ENCODE results near the gene MAZ.
"Not testable (repeated sequence)": the region's sequence is repeated elsewhere in the genome, so short reads cannot be mapped to it uniquely, and the experiment has no call there.

The MAZ gene

DNA sequence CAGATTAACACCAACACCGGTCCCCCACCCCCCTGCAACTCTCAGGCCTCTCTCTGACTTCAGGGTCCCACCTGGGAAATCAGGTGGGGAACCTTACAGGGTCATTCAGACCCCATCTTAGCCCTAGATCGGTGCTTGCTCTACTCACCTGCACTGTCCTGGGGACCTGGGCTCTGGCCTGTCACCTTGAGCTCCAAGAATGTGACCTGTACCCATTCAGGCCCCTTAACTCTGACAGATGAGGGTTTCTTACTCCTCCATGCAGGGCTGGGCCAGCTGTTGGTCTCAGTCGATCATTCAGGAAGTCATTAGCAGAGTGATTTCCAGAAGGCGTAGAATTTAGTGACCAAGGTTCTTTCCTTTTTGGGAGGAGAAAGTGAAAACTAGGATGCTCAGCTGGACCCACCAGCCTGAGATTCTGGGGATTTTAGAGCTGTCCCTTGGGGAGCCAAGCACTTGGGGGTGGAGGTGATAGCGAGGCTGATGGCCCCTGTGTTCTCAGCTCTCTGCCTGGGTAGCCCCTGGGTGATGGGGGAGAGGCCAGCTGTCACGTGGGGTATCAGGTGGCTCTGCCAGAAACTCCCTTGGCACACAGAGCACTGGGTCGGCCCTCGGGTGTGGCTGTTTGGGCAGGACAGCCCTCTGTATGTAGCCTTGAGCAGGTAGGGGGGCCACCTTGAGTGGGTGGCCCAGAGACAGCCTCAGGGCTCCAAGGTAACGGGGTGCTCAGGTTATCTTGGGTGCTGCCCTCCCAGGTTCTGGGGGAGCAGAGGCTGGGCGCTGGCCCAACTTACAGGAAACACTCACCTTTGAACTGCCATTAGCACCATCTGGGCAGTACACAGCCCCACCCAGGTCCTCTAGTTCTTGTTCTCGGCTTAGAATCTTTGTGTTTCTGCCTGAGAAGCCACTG is 14.7 kb downstream of the MAZ start:
- in situ Hi-C loops (cut with MboI; ENCODE audit: low sequenced_read_pairs): no loop called here

DNA sequence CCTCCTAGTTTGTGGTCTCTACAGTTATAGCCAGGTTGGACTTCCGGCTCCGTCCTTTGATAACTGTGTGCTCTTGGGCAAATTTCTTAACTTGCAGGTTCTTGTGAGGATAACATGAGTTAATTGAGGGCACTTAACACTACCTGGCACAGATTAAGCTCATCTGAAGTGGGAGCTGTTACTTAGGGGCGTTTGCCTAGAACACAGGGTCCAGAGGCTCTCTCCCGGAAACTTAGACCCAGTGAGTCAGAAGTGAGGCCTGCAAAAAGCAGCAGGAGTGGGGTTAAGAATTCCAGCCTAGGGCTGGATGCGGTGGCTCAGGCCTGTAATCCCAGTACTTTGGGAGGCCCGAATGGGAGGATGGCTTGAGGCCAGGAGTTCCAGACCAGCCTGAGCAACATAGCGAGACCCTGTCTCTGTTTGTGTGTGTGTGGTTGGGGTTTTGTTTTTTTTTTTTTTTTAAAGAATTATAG is 15.3 kb downstream of the MAZ start:
- in situ Hi-C loops (cut with MboI; ENCODE audit: low sequenced_read_pairs): no loop called here

DNA sequence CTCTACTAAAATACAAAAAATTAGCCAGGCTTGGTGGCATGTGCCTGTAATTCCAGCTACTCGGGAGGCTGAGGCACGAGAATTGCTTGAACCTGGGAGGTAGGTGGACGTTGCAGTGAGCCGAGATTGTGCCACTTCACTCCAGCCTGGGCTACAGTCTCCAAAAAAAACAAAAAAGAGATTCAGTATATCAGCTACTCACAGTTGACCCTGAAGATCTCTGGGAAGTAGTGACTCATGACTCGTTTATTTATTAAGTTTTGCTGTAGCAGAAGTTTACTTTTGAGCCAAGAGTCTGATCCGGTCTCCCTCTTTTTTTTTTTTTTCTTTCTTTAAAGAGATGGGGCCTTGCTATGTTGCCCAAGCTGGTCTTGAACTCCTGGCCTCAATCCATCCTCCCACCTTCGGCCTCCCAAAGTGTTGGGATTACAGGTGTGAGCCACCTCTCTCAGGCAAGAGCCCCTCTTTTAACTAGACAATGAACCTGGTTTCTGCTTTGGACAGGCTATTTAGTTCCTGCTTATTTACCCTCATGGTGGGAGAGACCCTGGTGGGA is 18.3 kb downstream of the MAZ start:
- in situ Hi-C loops (cut with MboI; ENCODE audit: low sequenced_read_pairs): no loop called here

DNA sequence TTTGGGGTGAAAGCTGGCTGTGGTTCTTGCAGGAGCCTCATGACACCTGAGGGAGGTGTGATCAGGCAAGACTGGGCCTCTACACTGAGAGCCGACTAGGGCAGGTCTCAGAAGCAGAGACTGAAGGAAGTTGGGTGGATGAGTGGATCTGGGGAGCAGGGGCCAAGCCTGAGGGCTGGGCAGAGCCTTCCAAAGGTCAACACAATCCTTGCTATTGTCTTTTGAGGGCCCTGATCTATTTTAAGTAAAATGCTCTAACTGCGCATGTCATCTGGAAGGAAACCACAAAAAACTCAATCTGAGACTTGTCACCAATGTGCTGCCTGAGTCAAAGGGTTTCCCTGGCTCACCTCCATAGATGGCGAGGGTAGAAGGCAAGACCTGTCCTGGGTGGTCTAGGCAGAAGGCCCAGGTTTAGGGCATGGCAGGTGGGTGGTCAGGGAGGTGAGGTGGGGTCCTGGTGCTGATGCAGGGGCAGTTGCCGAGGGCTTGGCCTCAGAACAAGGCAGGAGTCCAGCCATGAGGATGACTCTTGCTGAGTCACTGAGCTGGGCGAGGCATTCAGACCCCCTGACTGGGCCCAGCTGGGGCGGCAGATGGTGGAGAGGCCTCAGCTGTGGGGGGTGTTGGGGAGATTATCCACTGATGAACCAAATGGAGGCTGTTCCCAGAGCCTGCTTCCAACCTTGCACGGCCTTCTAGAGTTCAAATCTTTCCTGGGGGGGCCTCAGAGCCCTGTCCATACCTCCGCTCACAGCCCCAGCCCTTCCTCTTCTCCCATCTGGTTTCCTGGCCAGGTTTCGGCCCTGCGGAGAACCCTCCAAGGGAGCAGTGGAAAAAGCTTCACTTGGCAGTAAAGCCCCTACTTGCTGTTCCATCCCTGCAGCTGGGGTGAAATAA is 19.1 kb downstream of the MAZ start:
- in situ Hi-C loops (cut with MboI; ENCODE audit: low sequenced_read_pairs): no loop called here

DNA sequence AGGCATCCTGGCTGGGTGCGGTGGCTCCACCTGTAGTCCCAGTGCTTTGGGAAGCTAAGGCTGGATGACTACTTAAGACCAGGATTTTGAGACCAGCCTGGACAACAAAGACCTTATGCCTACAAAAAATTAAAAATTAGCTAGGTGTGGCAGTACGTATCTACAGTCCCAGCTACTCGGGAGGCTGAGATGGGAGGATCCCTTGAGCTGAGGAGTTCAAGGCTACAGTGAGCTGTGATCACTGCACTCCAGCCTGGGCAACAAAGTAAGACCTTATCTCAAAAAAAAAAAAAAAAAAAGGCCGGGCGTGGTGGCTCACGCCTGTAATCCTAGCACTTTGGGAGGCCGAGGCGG is 20.0 kb downstream of the MAZ start:
- in situ Hi-C loops (cut with MboI; ENCODE audit: low sequenced_read_pairs): no loop called here

DNA sequence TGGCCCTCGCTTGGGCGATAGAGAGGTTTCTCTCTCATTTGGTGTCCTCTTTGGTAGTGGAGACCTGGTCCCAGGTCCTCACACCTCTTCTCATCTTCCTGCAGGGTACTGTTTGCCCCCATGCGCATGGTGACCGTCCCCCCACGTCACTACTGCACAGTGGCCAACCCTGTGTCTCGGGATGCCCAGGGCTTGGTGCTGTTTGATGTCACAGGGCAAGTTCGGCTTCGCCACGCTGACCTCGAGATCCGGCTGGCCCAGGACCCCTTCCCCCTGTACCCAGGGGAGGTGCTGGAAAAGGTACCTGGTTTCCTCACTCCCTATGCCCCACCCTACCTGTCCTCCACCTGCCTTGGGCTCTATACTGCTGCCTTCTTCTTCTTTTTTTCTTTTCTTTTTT is 24.4 kb downstream of the MAZ start:
- in situ Hi-C loops (cut with MboI; ENCODE audit: low sequenced_read_pairs): no loop called here

DNA sequence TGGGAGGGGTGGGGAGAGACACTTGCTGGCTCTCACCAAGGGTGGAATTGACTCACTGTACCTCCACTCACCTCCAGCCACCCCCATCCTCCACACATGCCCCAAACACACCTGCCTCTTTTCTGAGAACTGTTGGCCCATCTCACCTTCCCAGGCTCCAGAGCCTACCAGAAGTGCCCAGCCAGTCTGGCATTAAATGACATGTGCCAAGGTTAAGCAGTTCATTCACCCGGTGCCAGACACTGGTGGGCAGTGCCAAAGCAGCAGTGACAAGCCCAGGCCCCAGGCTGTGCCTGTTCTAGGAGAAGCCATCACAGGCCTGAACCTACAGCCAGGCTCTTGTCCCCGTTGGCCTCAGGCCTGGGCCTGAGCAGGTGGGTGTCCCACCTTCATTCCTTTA is 25.2 kb downstream of the MAZ start:
- in situ Hi-C loops (cut with MboI; ENCODE audit: low sequenced_read_pairs): no loop called here

DNA sequence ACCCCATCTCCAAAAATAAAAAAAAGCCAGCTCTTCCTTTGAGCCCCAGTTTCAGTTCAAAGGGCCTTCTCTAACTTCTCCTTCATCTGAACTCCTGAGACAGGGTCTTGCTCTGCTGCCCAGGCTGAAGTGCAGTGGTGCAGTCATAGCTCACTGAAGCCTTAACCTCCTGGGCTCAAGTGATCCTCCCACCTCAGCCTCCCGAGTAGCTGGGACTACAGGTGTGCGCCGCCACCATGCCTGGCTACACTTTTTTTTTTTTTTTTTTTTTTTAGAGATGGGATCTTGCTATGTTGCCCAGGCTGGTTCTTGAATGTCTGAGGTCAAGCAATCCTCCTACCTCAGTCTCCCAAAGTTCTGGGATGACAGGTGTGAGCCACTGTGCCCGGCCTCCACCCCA is 26.9 kb downstream of the MAZ start:
- in situ Hi-C loops (cut with MboI; ENCODE audit: low sequenced_read_pairs): not testable (repeated sequence)

DNA sequence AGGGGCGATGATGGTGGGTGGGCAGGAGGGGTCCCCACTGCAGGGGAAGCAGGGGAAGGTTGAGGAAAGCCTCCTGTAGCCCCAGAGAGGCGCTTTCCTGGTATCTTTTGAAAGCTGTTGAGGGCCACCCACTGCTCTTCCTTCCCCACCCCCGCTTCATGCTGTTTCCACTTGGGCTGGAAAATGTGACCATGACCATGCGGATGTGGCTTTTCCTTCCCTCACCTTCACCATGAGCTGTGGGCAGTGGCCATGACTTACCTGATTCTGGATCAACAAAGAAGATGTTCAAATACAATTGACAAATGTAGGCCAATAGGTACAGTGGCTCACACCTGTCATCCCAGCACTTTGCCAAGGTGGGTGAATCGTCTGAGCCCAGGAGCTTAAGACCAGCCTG is 27.8 kb downstream of the MAZ start:
- in situ Hi-C loops (cut with MboI; ENCODE audit: low sequenced_read_pairs): no loop called here

DNA sequence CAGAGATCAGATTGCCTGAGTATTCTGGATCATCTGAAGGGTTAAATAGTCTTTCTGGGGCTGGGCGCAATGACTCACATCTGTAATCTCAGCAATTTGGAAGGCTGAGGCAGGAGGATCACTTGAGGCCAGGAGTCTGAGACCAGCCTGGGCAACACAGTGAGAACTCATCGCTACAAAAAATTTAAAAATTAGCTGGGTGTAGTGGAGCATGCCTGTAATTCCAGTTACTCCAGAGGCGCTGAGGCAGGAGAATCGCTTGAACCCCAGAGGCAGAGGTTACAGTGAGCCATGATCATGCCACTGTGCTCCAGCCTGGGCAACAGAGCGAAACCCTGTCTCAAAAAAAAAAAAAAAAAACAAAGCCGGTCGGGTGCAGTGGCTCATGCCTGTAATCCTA is 29.6 kb downstream of the MAZ start:
- in situ Hi-C loops (cut with MboI; ENCODE audit: low sequenced_read_pairs): no loop called here

DNA sequence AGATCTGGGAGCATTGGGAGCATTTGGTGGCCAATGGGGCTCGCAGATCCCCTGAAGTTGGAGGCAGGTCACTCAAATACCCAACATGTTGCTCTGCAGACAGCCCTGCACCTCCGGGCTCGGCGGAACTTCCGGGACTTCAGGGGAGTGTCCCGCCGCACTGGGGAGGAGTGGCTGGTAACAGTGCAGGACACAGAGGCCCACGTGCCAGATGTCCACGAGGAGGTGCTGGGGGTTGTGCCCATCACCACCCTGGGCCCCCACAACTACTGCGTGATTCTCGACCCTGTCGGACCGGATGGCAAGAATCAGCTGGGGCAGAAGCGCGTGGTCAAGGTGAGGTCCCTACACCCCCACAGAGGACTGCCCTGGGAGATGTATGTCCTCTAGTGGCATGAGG is 30.3 kb downstream of the MAZ start:
- in situ Hi-C loops (cut with MboI; ENCODE audit: low sequenced_read_pairs): no loop called here

DNA sequence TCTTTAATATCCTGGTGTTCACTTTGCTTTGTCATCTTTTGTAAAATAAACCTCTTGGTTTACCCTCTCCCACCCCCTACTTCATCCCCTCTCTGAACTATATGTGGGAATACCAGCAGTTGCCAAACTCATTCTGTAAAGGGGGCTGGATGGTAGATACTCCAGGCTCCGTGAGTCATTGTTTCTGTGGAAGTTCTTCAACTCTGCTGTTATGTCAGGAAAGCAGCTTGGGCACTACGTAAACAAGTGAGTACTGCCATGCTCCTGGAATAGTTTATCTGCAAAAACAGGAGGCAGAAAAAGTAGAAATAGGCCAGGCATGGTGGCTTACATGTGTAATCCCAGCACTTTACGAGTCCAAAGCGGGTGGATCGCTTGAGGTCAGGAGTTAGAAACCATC is 31.5 kb downstream of the MAZ start:
- in situ Hi-C loops (cut with MboI; ENCODE audit: low sequenced_read_pairs): no loop called here

DNA sequence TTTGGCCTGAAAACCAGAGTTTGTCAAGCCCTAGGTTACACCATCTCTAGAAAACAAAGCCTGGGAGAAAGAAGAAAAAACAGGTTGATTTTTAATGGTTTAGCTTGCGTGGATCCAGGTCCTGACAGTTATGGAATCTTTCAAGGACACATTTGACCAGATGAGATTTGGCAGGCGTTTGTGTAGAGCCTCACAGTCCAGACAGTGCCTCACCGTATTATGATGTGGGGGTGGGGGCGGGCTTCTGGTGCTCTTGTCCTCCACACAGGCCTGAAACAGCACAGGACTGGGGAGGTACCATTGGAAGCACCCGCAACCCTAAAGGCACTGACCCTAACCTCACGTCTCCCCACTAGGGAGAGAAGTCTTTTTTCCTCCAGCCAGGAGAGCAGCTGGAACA is 33.5 kb downstream of the MAZ start:
- in situ Hi-C loops (cut with MboI; ENCODE audit: low sequenced_read_pairs): no loop called here

DNA sequence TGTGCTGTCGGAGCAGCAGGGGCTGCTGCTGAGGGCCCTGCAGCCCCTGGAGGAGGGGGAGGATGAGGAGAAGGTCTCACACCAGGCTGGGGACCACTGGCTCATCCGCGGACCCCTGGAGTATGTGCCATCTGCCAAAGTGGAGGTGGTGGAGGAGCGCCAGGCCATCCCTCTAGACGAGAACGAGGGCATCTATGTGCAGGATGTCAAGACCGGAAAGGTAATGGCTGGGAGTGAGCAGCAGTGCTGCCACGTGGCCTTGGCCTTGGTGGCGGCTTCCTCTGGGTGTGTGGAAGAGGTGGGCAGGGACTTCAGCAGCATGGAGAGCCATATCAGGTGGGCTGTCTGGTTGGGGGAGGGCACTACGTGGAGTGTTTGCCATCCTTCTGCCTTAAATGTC is 33.9 kb downstream of the MAZ start:
- in situ Hi-C loops (cut with MboI; ENCODE audit: low sequenced_read_pairs): no loop called here

DNA sequence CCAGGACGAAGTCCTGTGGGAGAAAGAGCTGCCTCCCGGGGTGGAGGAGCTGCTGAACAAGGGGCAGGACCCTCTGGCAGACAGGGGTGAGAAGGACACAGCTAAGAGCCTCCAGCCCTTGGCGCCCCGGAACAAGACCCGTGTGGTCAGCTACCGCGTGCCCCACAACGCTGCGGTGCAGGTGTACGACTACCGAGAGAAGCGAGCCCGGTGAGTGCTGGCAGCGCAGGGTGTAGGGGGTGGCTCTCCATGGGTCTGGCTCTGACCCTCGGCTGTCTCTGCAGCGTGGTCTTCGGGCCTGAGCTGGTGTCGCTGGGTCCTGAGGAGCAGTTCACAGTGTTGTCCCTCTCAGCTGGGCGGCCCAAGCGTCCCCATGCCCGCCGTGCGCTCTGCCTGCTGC is 35.3 kb downstream of the MAZ start:
- in situ Hi-C loops (cut with MboI; ENCODE audit: low sequenced_read_pairs): no loop called here

DNA sequence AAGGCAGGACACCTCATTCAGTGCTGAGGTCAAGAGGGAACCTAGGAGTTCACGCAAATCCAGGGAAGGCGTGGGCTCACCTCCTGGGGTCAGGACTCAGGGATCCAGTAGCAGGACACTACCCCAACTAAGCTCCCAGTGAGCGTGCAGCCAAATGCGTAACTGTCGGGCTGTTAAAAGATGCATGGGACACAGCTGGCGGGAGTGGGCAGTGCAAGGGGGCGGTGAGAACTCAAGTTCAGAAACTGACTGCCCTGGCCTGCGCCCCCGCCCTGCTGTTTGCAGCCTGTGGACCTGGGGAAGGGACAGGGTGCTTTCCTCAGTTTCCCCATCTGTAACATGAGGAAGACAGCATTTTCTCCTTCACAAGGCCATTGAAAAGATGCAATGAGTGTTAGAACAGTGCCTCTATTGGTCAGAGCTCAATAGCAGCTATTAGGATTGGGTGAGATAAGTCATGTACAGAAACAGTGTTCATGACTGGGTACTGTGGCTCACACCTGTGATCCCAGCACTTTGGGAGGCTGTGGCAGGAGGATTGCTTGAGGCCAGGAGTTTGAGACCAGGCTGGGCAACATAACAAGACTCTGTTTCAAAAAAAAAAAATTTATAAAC is 36.5 kb downstream of the MAZ start:
- in situ Hi-C loops (cut with MboI; ENCODE audit: low sequenced_read_pairs): no loop called here

DNA sequence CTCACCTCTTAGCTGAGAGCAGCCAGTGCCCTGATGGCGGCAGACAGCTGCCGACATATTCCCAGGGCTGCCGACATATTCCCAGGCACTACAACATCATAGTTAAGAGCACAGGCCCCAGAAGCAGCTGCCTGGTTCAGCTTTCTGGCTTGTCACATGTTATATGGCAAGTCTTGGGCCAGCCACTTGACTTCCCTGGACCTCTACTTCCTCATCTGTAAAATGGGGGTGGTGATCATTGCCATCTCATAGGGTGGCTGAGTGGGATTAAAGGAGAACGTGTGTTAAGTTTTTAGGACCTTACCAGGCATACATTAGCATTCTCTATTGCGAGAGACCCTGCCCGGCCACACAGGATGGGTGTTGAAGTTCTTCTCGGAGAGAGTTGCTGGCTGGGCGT is 37.6 kb downstream of the MAZ start:
- in situ Hi-C loops (cut with MboI; ENCODE audit: low sequenced_read_pairs): no loop called here

DNA sequence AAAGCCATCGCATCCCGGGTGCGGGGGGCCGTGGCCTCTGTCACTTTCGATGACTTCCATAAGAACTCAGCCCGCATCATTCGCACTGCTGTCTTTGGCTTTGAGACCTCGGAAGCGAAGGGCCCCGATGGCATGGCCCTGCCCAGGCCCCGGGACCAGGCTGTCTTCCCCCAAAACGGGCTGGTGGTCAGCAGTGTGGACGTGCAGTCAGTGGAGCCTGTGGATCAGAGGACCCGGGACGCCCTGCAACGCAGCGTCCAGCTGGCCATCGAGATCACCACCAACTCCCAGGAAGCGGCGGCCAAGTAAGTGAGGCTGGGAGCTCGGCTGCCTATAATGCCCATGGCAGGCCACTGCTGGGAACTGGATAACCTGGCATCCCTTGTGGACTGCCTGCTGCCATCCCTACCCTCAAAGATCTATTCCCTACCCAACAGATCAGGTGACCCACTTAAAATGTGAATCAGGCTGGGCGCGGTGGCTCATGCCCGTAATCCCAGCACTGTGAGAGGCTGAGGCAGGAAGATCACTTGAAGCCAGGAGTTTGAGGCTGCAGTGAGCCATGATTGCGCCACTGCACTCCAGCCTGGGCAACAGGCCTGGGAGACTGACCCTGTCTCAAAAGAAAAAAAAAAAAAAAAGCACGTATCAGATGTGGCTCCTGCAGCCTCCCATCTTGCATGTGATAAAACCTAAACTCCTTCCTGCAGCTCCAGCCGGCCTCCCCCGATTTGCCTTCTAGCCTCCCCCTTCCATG is 38.4 kb downstream of the MAZ start:
- in situ Hi-C loops (cut with MboI; ENCODE audit: low sequenced_read_pairs): no loop called here

DNA sequence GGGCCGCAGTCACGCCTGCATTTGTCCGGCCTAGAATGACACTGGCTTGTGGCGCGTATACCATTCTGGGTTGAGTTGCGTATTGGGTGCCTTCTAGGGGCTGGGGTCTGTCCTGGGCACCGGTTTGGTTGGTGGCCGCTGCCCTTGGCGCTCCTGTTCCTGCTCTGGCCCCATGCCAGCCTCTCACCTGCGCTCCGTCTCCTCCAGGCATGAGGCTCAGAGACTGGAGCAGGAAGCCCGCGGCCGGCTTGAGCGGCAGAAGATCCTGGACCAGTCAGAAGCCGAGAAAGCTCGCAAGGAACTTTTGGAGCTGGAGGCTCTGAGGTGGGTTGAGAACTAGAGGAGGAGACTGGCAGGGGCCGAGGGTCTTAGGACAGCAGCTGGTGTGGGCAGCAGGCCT is 39.3 kb downstream of the MAZ start:
- in situ Hi-C loops (cut with MboI; ENCODE audit: low sequenced_read_pairs): no loop called here

DNA sequence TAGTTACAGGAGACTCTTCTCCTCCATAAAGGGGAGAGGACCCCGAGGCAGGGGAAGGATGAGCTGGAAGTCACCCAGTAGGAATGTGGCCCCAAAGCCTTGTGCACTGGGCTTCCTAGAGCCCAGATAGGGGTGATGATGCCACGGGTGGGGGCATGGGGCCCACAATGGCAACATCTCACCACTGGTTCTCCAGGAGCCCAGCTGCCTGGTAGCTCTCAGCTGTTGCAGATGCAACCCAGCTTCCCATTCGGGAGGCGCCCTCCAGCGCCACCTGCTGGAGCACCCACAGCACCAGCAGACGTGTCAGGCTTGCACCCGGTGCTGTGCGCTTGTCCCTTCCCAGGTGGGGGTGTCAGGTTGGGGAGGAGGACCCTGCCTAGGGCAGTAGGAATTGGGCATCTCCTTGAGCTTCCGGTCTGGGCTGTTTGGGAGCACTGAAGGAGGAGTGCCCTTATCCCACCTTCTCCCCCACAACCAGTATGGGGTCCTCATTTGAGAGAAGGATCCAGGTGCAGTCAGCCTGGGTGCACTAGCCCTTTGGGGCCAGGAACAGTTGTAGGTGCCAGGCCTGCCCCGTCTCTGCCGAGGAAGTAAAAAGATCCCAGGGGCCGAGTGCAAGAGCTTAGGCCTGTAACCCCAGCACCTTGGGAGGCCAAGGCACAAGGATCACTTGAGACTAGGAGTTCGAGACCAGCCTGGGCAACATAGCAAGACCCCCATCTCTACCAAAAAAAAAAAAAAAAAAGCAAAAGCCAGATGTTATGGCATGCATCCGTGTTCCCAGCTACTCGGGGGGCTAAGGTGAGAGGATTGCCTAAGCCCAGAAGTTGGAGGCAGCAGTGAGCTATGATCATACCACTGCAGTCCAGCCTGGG is 42.3 kb downstream of the MAZ start:
- in situ Hi-C loops (cut with MboI; ENCODE audit: low sequenced_read_pairs): no loop called here

Measured in HL-60/S4 (cell line).